Measurements from ENCODE around the gene TCAP. TPM values are rescaled to one million over a fixed set of nuclear protein-coding genes. Genes with fewer than 3 reads are reported as not detected.

The TCAP gene
- total and polyA plus RNA-seq, 10 donors = 1.5 to 3.2 (median 2.2) TPM

GRCh38 chr17:39618246-39618913 is 46.8 kb upstream of the TCAP start:
- H3K27ac ChIP-seq = peak overlapping the region in 5 of 8 donors; percentile 12 to 82 (median 57)
- peak overlapping the region; percentile 30 to 83 (median 50) for H3K4me3 ChIP-seq
- peaks cover 0 to 42% (median 34%) of the 10 kb centered on the region in 6 donors for H3K4me1 ChIP-seq
- DNase-seq = no peak
- WGBS, 5 donors = 3 to 6% (median 5%) methylated on average over 26 to 33 of the region's 33 CpGs
- H3K36me3 ChIP-seq = no peaks in the 10 kb centered on the region
- intact Hi-C loops (cut with DNase I; ENCODE audit: low total_unique reads) = no loop called here
- peaks cover 0 to 70% (median 8%) of the 10 kb centered on the region in 7 donors for H3K27me3 ChIP-seq (replicated peaks in 1 of 7)
- H3K9me3 ChIP-seq = no peaks in the 10 kb centered on the region
- TF ChIP-seq POLR2AphosphoS5 (IDR thresholded peaks at IDR 0.05) (no peak), POLR2A (IDR thresholded peaks at IDR 0.05) (no peak), CTCF (IDR thresholded peaks at IDR 0.05 in 8 of 11, conservative IDR thresholded peaks at IDR 0.05 in 3 of 11) (no peak)

- H3K4me1 ChIP-seq = peaks cover 0 to 48% (median 38%) of the 10 kb centered on the region in 6 donors
- no peaks in the 10 kb centered on the region for H3K9me3 ChIP-seq
- H3K36me3 ChIP-seq = no peaks in the 10 kb centered on the region
- H3K27ac ChIP-seq = no peak overlapping the region
- 57 to 68% (median 60%) methylated on average over 7 to 13 of the region's 13 CpGs for WGBS, 5 donors
- DNase-seq = no peak
- TF ChIP-seq CTCF (IDR thresholded peaks at IDR 0.05 in 8 of 11, conservative IDR thresholded peaks at IDR 0.05 in 3 of 11) (no peak), POLR2AphosphoS5 (IDR thresholded peaks at IDR 0.05) (no peak), POLR2A (IDR thresholded peaks at IDR 0.05) (no peak)
- intact Hi-C loops (cut with DNase I; ENCODE audit: low total_unique reads) = no loop called here
- H3K4me3 ChIP-seq = peak overlapping the region in 1 of 8 donors; percentile 83
- peaks cover 0 to 69% (median 8%) of the 10 kb centered on the region in 7 donors for H3K27me3 ChIP-seq (replicated peaks in 1 of 7)
Observed at GRCh38 chr17:39618956-39619785, 46.0 kb upstream of the TCAP start.

GRCh38 chr17:39619786-39620101 is 45.4 kb upstream of the TCAP start:
- peaks cover 0 to 67% (median 9%) of the 10 kb centered on the region in 7 donors for H3K27me3 ChIP-seq (replicated peaks in 1 of 7)
- intact Hi-C loops (cut with DNase I; ENCODE audit: low total_unique reads) = loop anchor here (5.0 to 10.0 kb wide), 2 partner anchors 133 to 245 kb away; partner anchors contain the start of genes IKZF3 and ZPBP2
- no peak for DNase-seq
- no peak overlapping the region for H3K27ac ChIP-seq
- peaks cover 0 to 48% (median 38%) of the 10 kb centered on the region in 6 donors for H3K4me1 ChIP-seq
- H3K36me3 ChIP-seq = no peaks in the 10 kb centered on the region
- H3K9me3 ChIP-seq = no peaks in the 10 kb centered on the region
- 64 to 91% (median 73%) methylated on average over 1 of the region's 1 CpG for WGBS, 5 donors
- no peak overlapping the region for H3K4me3 ChIP-seq
- TF ChIP-seq CTCF (IDR thresholded peaks at IDR 0.05 in 8 of 11, conservative IDR thresholded peaks at IDR 0.05 in 3 of 11) (no peak), POLR2AphosphoS5 (IDR thresholded peaks at IDR 0.05) (no peak), POLR2A (IDR thresholded peaks at IDR 0.05) (no peak)

All from spleen (tissue), 11 donors.